Stimulated activated naive B cell treated with anti-CD40 and anti-IgM and Interleukin-4, amounts not matched to agents 10 μg/mL and 1 μg/mL and 100 μg/mL, for 72 hours (primary cell): ENCODE measurements around the gene RAD51B.
"Not testable (repeated sequence)": the region's sequence is repeated elsewhere in the genome, so short reads cannot be mapped to it uniquely, and the experiment has no call there.

Experiments used
- ATAC-seq, 2 donors: fragments of 150-1000 bp; cut with Tn5 transposase; replicated peaks; 2 replicates each; pipeline ENCODE4 v1.10.0; 2021; ENCODE audit warnings: moderate library complexity in 1 of 2
- DNase-seq: peaks from one replicate; pipeline ENCODE4 v3.0.0; 2021
- H3K27ac Mint-ChIP-seq: one replicate; pipeline ENCODE4 v1.8.0; 2022; ENCODE audit warnings: mild to moderate bottlenecking, mixed read lengths
- H3K27me3 Mint-ChIP-seq, 2 donors: one replicate each; pipeline ENCODE4 v1.8.0; 2022; ENCODE audit warnings: mixed read lengths in 2 of 2
- H3K36me3 Mint-ChIP-seq, 2 donors: one replicate each; pipeline ENCODE4 v1.8.0; 2022; ENCODE audit warnings: mixed read lengths in 2 of 2, mild to moderate bottlenecking in 1 of 2
- H3K4me1 Mint-ChIP-seq, 2 donors: one replicate each; pipeline ENCODE4 v1.8.0; 2022; ENCODE audit warnings: mixed read lengths in 2 of 2, mild to moderate bottlenecking in 1 of 2
- H3K4me3 Mint-ChIP-seq, 2 donors: one replicate each; pipeline ENCODE4 v1.8.0; 2022; ENCODE audit warnings: mild to moderate bottlenecking in 2 of 2, mixed read lengths in 2 of 2, moderate library complexity in 1 of 2
- H3K9me3 Mint-ChIP-seq, 2 donors: one replicate each; pipeline ENCODE4 v1.8.0; 2022; ENCODE audit warnings: mixed read lengths in 2 of 2, mild to moderate bottlenecking in 1 of 2

The RAD51B gene

DNA sequence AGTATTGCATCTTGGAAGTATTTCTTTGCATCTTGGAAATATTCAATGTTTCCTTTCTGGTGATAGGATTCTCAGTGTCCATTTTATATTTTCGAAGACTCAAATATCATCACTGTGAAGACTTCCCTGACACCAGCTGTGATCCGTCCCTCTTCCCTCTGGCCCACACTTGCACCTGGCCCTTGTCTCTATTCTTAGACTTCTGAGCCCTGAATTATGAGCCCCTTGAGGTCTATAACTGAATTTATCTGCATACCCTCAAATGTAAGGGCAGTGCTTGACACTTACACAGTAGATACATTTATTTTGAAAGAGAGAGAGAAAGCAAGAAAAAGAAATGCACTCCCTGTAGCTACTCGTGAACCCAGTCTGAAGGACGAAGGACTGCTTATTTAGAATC is 596.6 kb downstream of the RAD51B start:
- no peaks in the 10 kb centered on the region for H3K9me3 Mint-ChIP-seq
- DNase-seq = no peak
- no peak overlapping the region for H3K4me3 Mint-ChIP-seq
- H3K36me3 Mint-ChIP-seq = peaks cover 18 to 30% of the 10 kb centered on the region in 2 donors
- H3K27me3 Mint-ChIP-seq = no peaks in the 10 kb centered on the region
- no peak for ATAC-seq
- no peak overlapping the region for H3K27ac Mint-ChIP-seq
- peaks cover 28 to 57% of the 10 kb centered on the region in 2 donors for H3K4me1 Mint-ChIP-seq

DNA sequence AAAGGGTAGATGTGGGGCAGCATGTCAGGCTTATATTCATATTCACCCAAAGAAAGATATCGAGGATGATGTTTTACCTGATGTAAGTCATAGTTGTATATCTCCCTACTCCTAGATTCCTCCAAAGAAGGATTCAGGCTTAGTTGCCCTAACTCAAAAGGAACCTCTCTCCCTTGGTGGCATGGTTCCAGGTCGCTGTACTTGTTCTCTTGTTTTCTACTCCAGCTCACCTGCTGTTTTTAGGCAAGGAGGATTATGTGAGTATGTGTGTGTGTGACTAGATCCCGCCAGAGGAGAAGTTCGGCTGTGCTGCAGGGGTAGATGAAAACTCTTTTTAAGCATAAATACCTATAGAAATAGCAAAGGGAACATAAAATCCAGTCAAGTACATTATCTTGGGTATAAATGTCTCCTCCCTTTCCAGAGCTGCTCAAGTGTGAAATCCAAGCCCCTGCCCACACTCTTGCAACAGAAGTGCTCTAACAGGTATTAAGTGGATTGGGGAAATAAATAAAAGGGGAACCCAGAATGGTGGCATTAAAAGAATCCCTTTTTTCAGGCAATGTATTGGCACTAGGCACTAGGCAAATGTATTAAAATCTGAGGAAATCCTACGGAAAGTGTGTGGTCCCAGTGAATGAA is 597.6 kb downstream of the RAD51B start:
- Mint-ChIP-seq H3K4me3 (no peak overlapping the region), H3K36me3 (peaks cover 18 to 28% of the 10 kb centered on the region in 2 donors), H3K27ac (peak overlapping the region; percentile 60), H3K4me1 (peaks cover 28 to 54% of the 10 kb centered on the region in 2 donors), H3K9me3 (no peaks in the 10 kb centered on the region), H3K27me3 (no peaks in the 10 kb centered on the region)
- ATAC-seq (no peak), DNase-seq (no peak)

DNA sequence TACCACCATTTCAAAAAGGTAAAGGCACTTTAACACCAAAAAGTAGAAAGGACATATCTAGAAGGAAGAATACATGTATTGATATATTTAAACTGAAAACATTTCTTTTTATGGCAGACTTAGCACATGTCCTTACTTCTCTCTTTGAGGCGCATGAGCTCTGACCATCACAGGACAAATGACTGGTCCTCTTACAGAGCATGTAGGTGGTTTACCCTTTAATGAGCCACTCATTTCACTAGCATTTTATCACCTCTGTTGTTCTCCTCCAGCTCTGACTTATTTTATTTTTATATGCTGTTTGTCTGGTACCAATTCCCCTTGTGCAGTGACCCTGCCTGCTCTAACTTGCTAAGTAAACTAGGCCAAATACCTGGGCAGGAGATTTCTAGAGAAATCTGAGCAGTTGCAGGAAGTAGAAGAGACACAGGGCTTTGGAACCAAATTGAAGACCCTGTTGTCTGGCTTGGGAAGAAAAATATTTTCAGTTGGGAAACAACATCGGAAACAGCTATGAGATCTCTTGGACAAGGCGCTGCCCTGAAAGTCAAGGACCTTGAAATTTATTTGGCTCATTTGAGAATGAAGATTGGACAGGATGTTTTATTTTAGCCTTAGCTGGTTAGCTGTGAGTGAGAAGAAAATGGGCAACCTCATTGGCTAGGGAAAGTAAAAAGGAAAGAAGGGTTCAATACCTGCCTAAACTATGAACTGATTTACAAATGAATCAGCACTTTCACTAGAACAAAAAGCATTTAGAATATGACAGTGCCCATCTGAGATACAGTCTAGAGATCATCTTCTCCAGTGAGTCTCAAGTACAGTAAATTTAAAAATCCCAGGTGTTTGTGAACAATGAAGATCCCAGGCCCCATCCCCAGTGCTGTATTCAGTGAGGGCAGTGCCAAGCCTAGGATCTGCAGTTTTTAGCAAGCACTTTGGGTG is 598.9 kb downstream of the RAD51B start:
- H3K4me3 Mint-ChIP-seq = peak overlapping the region in 1 of 2 donors; percentile 18
- ATAC-seq = peak; percentile 95 to 97

DNA sequence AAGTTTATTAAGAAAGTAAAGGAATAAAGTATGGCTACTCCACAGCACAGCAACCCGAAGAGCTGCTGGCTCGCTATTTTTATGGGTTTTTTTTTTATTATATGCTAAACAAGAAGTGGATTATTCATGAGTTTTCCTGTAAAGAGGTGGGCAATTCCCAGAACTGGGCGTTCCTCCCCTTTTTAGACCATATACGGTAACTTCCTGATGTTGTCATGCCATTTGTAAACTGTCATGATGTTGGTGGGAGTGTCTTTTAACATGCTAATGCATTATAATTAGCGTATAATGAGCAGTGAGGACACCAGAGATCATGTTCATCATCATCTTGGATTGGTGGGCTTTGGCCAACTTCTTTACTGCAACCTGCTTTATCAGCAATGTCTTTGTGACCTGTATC is 600.8 kb downstream of the RAD51B start:
- no peak for DNase-seq
- no peaks in the 10 kb centered on the region for H3K27me3 Mint-ChIP-seq
- no peak overlapping the region for H3K4me3 Mint-ChIP-seq
- H3K4me1 Mint-ChIP-seq = peaks cover 36 to 66% of the 10 kb centered on the region in 2 donors
- H3K36me3 Mint-ChIP-seq = peaks cover 23 to 28% of the 10 kb centered on the region in 2 donors
- peaks cover 0 to under 1% of the 10 kb centered on the region in 2 donors for H3K9me3 Mint-ChIP-seq
- H3K27ac Mint-ChIP-seq = no peak overlapping the region
- no peak for ATAC-seq

More for the DNA sequence above, 598.9 kb downstream of the RAD51B start:
- Mint-ChIP-seq H3K4me1 (peaks cover 29 to 56% of the 10 kb centered on the region in 2 donors), H3K36me3 (peaks cover 21 to 31% of the 10 kb centered on the region in 2 donors), H3K27me3 (no peaks in the 10 kb centered on the region), H3K27ac (peak overlapping the region; percentile 75), H3K9me3 (no peaks in the 10 kb centered on the region)
- DNase-seq = no peak

GRCh38 chr14:68421116-68421515 is 601.5 kb downstream of the RAD51B start:
- no peaks in the 10 kb centered on the region for H3K27me3 Mint-ChIP-seq
- H3K9me3 Mint-ChIP-seq = peaks cover 0 to 2% of the 10 kb centered on the region in 2 donors
- no peak overlapping the region for H3K27ac Mint-ChIP-seq
- peaks cover 33 to 61% of the 10 kb centered on the region in 2 donors for H3K4me1 Mint-ChIP-seq
- no peak overlapping the region for H3K4me3 Mint-ChIP-seq
- ATAC-seq (no peak), DNase-seq (no peak)
- H3K36me3 Mint-ChIP-seq = peaks cover 21 to 28% of the 10 kb centered on the region in 2 donors

- ATAC-seq (peak; percentile 43 to 46), DNase-seq (no peak)
- Mint-ChIP-seq H3K27ac (peak overlapping the region; percentile 75), H3K4me3 (no peak overlapping the region), H3K36me3 (peaks cover 20 to 22% of the 10 kb centered on the region in 2 donors), H3K9me3 (peaks cover 0 to 2% of the 10 kb centered on the region in 2 donors), H3K4me1 (peaks cover 22 to 50% of the 10 kb centered on the region in 2 donors), H3K27me3 (no peaks in the 10 kb centered on the region)
Measured at GRCh38 chr14:68423686-68424085, 604.1 kb downstream of the RAD51B start.

GRCh38 chr14:68424443-68425172 is 605.0 kb downstream of the RAD51B start:
- H3K4me3 Mint-ChIP-seq = no peak overlapping the region
- peaks cover 16 to 41% of the 10 kb centered on the region in 2 donors for H3K4me1 Mint-ChIP-seq
- peak overlapping the region; percentile 9 for H3K27ac Mint-ChIP-seq
- DNase-seq = no peak
- peaks cover 0 to 4% of the 10 kb centered on the region in 2 donors for H3K9me3 Mint-ChIP-seq
- no peak for ATAC-seq
- H3K36me3 Mint-ChIP-seq = peaks cover 23 to 26% of the 10 kb centered on the region in 2 donors
- H3K27me3 Mint-ChIP-seq = no peaks in the 10 kb centered on the region

DNA sequence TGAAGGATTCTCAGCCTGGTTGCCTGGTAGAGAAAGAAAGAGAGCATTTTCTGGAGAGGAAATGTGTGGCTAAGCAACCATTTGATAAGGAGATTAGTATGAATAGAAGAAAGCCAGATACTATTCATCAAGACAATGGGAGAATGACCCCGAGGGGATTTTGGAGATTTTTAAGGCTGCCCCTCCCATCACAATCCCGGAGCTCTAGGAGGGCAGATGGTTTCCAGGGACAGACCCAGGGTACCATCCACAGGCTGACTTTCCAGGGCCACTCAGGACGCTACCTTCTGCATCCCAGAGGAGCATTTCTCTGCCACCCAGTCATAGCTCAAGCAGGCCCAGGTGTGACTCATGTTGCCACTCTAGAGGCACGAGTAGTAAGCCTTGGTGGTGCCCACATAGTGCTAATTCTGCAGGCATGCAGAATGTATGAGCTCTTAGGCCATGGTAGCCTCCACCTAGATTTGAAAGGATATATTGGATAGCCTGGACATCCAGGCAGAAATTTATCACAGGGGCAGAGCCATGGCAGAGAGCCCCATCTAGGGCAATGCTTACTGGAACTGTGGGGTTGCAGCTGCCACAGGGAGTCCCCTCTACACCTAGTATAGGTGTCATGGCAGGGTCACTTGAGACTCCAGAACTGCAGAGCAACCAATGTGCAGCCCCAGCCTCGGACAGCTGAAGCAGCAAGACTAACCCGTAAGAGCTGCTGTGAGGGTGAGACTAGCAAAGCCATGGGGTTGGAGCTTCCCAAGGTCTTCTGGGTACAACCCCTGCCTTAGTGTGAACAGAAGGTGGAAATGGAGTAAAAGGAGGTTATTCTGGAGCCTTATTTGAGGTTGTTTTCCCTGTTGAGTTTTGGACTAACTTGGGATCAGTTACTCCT is 607.3 kb downstream of the RAD51B start:
- ATAC-seq (no peak), DNase-seq (no peak)
- Mint-ChIP-seq H3K9me3 (peaks cover 0 to 6% of the 10 kb centered on the region in 2 donors), H3K27ac (no peak overlapping the region), H3K27me3 (no peaks in the 10 kb centered on the region), H3K4me3 (no peak overlapping the region), H3K36me3 (peaks cover 23 to 25% of the 10 kb centered on the region in 2 donors), H3K4me1 (peaks cover 17 to 29% of the 10 kb centered on the region in 2 donors)

DNA sequence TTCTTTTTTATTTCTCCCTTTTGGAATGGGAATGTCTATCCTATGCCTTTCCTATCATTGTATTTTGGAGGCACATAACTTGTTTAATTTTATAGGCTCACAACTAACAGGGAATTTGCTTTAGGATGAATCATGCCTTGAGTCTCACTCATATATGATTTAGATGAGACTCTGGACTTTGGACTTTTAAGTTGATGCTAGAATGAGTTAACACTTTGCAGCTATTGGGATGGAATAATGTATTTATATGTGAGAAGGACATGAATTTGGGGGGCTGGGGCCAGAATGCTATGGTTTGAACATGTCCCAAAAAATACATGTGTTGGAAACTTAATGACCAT is 607.9 kb downstream of the RAD51B start:
- Mint-ChIP-seq H3K4me1 (peaks cover 21 to 33% of the 10 kb centered on the region in 2 donors), H3K27ac (no peak overlapping the region), H3K4me3 (no peak overlapping the region), H3K9me3 (peaks cover 0 to 6% of the 10 kb centered on the region in 2 donors), H3K36me3 (peaks cover 25% of the 10 kb centered on the region in 2 donors), H3K27me3 (no peaks in the 10 kb centered on the region)
- no peak for ATAC-seq
- no peak for DNase-seq

DNA sequence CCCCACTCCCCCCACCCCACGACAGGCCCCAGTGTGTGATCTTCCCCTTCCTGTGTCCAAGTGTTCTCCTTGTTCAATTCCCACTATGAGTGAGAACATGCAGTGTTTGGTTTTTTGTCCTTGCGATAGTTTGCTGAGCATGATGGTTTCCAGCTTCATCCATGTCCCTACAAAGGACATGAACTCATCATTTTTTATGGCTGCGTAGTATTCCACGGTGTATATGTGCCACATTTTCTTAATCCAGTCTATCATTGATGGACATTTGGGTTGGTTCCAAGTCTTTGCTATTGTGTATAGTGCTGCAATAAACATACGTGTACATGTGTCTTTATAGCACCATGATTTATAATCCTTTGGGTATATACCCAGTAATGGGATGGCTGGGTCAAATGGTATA is 609.3 kb downstream of the RAD51B start:
- Mint-ChIP-seq H3K36me3 (peaks cover 21 to 25% of the 10 kb centered on the region in 2 donors), H3K4me1 (peaks cover 21 to 39% of the 10 kb centered on the region in 2 donors)
- DNase-seq, H3K27ac Mint-ChIP-seq, ATAC-seq, H3K9me3 Mint-ChIP-seq, H3K27me3 Mint-ChIP-seq, H3K4me3 Mint-ChIP-seq: not testable (repeated sequence)

DNA sequence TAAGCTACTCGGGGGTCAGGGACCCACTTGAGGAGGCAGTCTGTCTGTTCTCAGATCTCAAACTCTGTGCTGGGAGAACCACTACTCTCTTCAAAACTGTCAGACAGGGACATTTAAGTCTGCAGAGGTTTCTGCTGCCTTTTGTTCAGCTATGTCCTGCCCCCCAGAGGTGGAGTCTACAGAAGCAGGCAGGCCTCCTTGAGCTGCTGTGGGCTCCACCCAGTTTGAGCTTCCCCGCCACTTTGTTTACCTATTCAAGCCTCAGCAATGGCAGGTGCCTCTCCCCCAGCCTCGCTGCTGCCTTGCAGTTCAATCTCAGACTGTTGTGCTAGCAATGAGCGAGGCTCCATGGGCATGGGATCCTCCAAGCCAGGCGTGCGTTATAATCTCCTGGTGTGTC is 614.6 kb downstream of the RAD51B start:
- peak overlapping the region; percentile 52 for H3K27ac Mint-ChIP-seq
- peaks cover 1 to 16% of the 10 kb centered on the region in 2 donors for H3K9me3 Mint-ChIP-seq
- peaks cover 34 to 45% of the 10 kb centered on the region in 2 donors for H3K36me3 Mint-ChIP-seq
- H3K4me1 Mint-ChIP-seq = peaks cover 35 to 54% of the 10 kb centered on the region in 2 donors
- DNase-seq, H3K4me3 Mint-ChIP-seq, H3K27me3 Mint-ChIP-seq, ATAC-seq: not testable (repeated sequence)

GRCh38 chr14:68435631-68436030 is 616.1 kb downstream of the RAD51B start:
- not testable (repeated sequence) for H3K4me3 Mint-ChIP-seq, H3K27ac Mint-ChIP-seq, DNase-seq, ATAC-seq, H3K27me3 Mint-ChIP-seq
- Mint-ChIP-seq H3K9me3 (peaks cover 3 to 14% of the 10 kb centered on the region in 2 donors), H3K4me1 (peaks cover 40 to 65% of the 10 kb centered on the region in 2 donors), H3K36me3 (peaks cover 26 to 39% of the 10 kb centered on the region in 2 donors)

DNA sequence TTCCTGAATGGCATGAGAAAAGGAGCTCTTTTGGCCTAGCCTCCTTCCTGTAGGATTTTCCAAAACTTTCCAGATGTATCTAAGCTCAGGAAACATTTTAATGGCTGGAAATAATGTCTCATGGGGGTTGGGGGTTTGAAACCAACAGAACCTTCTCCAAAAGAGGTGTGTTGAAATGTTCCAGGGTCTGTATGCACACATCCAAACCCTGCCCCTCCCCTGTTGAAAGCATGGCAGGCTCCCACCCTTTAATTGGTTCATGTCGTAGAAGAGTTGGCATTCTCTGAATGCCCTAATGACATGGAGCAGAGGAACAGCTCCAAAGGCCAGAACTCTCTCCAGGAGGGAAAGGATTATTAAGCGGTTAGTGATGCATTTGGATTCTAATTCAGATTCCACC is 620.1 kb downstream of the RAD51B start:
- peaks cover 3 to 12% of the 10 kb centered on the region in 2 donors for H3K9me3 Mint-ChIP-seq
- no peak for DNase-seq
- H3K36me3 Mint-ChIP-seq = peaks cover 20 to 27% of the 10 kb centered on the region in 2 donors
- no peak overlapping the region for H3K4me3 Mint-ChIP-seq
- no peak for ATAC-seq
- H3K27me3 Mint-ChIP-seq = no peaks in the 10 kb centered on the region
- peaks cover 24 to 50% of the 10 kb centered on the region in 2 donors for H3K4me1 Mint-ChIP-seq
- no peak overlapping the region for H3K27ac Mint-ChIP-seq
